NCI-H187 treated with DMSO at 0.1 percent for 48 hours (cell line): ENCODE data around the gene IGFL3.
"Not testable (repeated sequence)": the region's sequence is repeated elsewhere in the genome, so short reads cannot be mapped to it uniquely, and the experiment has no call there.

Experiments used
- DNase-seq: peaks from one replicate; lab custom pipeline; 2025; lab: John Stamatoyannopoulos, UW

IGFL3 gene

GRCh38 chr19:46125447-46125846, 959 bp upstream of the IGFL3 start:
- no peak for DNase-seq

GRCh38 chr19:46118136-46118535, 6.4 kb downstream of the IGFL3 start:
- DNase-seq: no peak

- DNase-seq: no peak
Measured at GRCh38 chr19:46116121-46116520, 8.4 kb downstream of the IGFL3 start.

GRCh38 chr19:46115396-46116106, 8.9 kb downstream of the IGFL3 start:
- no peak for DNase-seq

- no peak for DNase-seq
Measured at GRCh38 chr19:46113726-46114125, 10.8 kb downstream of the IGFL3 start.

- no peak for DNase-seq
Measured at GRCh38 chr19:46112527-46112926, 12.0 kb downstream of the IGFL3 start.

GRCh38 chr19:46111376-46111775, 13.1 kb downstream of the IGFL3 start:
- DNase-seq: no peak

- DNase-seq: no peak
Measured at GRCh38 chr19:46109876-46110275, 14.6 kb downstream of the IGFL3 start.

- DNase-seq: no peak
Measured at GRCh38 chr19:46107371-46107770, 17.1 kb downstream of the IGFL3 start.

- not testable (repeated sequence) for DNase-seq
Measured at GRCh38 chr19:46102333-46102732, 22.2 kb downstream of the IGFL3 start.

GRCh38 chr19:46101293-46101692, 23.2 kb downstream of the IGFL3 start:
- no peak for DNase-seq

GRCh38 chr19:46100344-46100743, 24.1 kb downstream of the IGFL3 start:
- DNase-seq: no peak

GRCh38 chr19:46090444-46090843, 34.0 kb downstream of the IGFL3 start:
- DNase-seq: no peak

- DNase-seq: no peak
Measured at GRCh38 chr19:46089432-46089831, 35.1 kb downstream of the IGFL3 start.

GRCh38 chr19:46088101-46088500, 36.4 kb downstream of the IGFL3 start:
- DNase-seq: no peak

- no peak for DNase-seq
Measured at GRCh38 chr19:46085888-46086287, 38.6 kb downstream of the IGFL3 start.

GRCh38 chr19:46082728-46083050, 41.8 kb downstream of the IGFL3 start:
- DNase-seq: no peak

- no peak for DNase-seq
Measured at GRCh38 chr19:46081928-46082727, 42.4 kb downstream of the IGFL3 start.

GRCh38 chr19:46080561-46080960, 43.9 kb downstream of the IGFL3 start:
- DNase-seq: no peak

GRCh38 chr19:46079576-46079975, 44.9 kb downstream of the IGFL3 start:
- no peak for DNase-seq

GRCh38 chr19:46078573-46079332, 45.7 kb downstream of the IGFL3 start:
- DNase-seq: not testable (repeated sequence)

- DNase-seq: no peak
Measured at GRCh38 chr19:46077815-46078167, 46.7 kb downstream of the IGFL3 start.
